ENCODE data around the gene EML4. TPM values are rescaled to one million over a fixed set of nuclear protein-coding genes. Genes with fewer than 3 reads are reported as not detected.

Gene EML4
- polyA plus RNA-seq, 1 of the 3 experiments (the other 2 are of a cell fraction) = 35.0 TPM

DNA sequence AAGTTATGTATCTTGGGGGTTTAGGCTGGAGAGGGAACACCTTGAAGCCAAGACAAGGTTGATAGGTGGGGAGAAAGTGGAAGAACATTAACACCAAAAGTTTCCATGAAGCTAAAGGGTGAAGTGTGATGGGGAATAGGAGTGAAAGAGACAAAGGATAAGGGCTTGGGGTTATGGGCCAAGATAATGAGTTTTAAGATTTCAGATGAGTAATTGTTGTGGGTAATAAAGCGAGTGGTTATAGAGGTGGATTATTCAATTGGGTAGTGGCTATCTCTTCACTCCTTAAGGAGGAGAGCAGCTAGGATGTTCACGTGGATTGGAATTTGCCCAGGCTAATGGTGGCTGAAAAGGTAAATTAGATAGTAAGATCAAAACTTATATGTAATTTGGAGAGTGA lies 29.8 kb downstream of the EML4 start:
- ChIA-PET POLR2A (no interaction called here), CTCF (interaction anchor here (0.6 to 1.9 kb wide), 8 partner anchors 14 to 329 kb away, joined by 3 to 6 read pairs (median 3); no protein-coding TSS in a partner anchor)
- Histone ChIP-seq H3K27ac (ENCODE audit: low read depth in 2 of 2, low read length in 1 of 2) (peak overlapping the region in 1 of 2 experiments; percentile 65; a peak in 2 of 4 replicates), H3K36me3 (replicated peaks in 1 of 2; ENCODE audit: control insufficient read depth in 1 of 2, insufficient read depth in 2 of 2, low read length in 1 of 2) (no peaks in the 10 kb centered on the region), H3K4me3 (ENCODE audit: low read depth in 2 of 2, low read length in 1 of 2) (no peak overlapping the region), H2AFZ (ENCODE audit: low read depth) (no peak overlapping the region), H4K20me1 (ENCODE audit: insufficient read depth) (peaks cover 7% of the 10 kb centered on the region; the same call in 1 of the 2 replicates), H3K79me2 (ENCODE audit: insufficient read depth) (peaks cover 91% of the 10 kb centered on the region), H3K27me3 (ENCODE audit: insufficient read depth) (no peaks in the 10 kb centered on the region), H3F3A (replicated peaks; ENCODE audit: insufficient read depth) (peaks cover 29% of the 10 kb centered on the region), H3K4me1 (ENCODE audit: control insufficient read depth in 1 of 2, insufficient read depth in 2 of 2, low read depth in 1 of 2, low read length in 1 of 2) (peaks cover 22 to 31% of the 10 kb centered on the region in 2 experiments; a peak in 3 of 4 replicates), H3K9me3 (no peaks in the 10 kb centered on the region), H3K9ac (no peak overlapping the region), H3K9me2 (no peaks in the 10 kb centered on the region), H3K4me2 (no peak overlapping the region)
- no peak for TF ChIP-seq POLR2AphosphoS5 (IDR thresholded peaks at IDR 0.05; ENCODE audit: low read depth, low read length)
- TF ChIP-seq, protein P1, sequence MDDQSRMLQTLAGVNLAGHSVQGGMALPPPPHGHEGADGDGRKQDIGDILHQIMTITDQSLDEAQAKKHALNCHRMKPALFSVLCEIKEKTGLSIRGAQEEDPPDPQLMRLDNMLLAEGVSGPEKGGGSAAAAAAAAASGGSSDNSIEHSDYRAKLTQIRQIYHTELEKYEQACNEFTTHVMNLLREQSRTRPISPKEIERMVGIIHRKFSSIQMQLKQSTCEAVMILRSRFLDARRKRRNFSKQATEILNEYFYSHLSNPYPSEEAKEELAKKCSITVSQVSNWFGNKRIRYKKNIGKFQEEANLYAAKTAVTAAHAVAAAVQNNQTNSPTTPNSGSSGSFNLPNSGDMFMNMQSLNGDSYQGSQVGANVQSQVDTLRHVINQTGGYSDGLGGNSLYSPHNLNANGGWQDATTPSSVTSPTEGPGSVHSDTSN (IDR thresholded peaks at IDR 0.05) = no peak
- TF ChIP-seq JUND (IDR thresholded peaks at IDR 0.05) = no peak
- TF ChIP-seq SIN3A (IDR thresholded peaks at IDR 0.05; ENCODE audit: borderline replicate concordance, low read depth, low read length) = no peak
- no peak for TF ChIP-seq MXI1 (IDR thresholded peaks at IDR 0.05; ENCODE audit: low read depth, low read length)
- no peak for TF ChIP-seq RXRA (IDR thresholded peaks at IDR 0.05; ENCODE audit: borderline replicate concordance, low read depth)
- no peak for TF ChIP-seq RFX5 (IDR thresholded peaks at IDR 0.05; ENCODE audit: low read length)
- no peak for TF ChIP-seq TAF1 (IDR thresholded peaks at IDR 0.05; ENCODE audit: borderline replicate concordance, low read depth, low read length)
- TF ChIP-seq FOXJ3 (CRISPR knock-in tag; IDR thresholded peaks at IDR 0.05) = no peak
- TF ChIP-seq, protein P2, sequence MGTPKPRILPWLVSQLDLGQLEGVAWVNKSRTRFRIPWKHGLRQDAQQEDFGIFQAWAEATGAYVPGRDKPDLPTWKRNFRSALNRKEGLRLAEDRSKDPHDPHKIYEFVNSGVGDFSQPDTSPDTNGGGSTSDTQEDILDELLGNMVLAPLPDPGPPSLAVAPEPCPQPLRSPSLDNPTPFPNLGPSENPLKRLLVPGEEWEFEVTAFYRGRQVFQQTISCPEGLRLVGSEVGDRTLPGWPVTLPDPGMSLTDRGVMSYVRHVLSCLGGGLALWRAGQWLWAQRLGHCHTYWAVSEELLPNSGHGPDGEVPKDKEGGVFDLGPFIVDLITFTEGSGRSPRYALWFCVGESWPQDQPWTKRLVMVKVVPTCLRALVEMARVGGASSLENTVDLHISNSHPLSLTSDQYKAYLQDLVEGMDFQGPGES (IDR thresholded peaks at IDR 0.05; ENCODE audit: low read depth, low read length) = no peak
- TF ChIP-seq YY1 (IDR thresholded peaks at IDR 0.05; ENCODE audit: low read depth) = no peak
- TF ChIP-seq ELF1 (IDR thresholded peaks at IDR 0.05) = no peak
- no peak for TF ChIP-seq GABPA (IDR thresholded peaks at IDR 0.05; ENCODE audit: low read depth)
- no peak for TF ChIP-seq GATA2 (CRISPR knock-in tag; IDR thresholded peaks at IDR 0.05)
- DNase-seq = no peak
- WGBS (ENCODE audit: low lambda C conversion rate) = 99% methylated on average over 2 of the region's 2 CpGs

DNA sequence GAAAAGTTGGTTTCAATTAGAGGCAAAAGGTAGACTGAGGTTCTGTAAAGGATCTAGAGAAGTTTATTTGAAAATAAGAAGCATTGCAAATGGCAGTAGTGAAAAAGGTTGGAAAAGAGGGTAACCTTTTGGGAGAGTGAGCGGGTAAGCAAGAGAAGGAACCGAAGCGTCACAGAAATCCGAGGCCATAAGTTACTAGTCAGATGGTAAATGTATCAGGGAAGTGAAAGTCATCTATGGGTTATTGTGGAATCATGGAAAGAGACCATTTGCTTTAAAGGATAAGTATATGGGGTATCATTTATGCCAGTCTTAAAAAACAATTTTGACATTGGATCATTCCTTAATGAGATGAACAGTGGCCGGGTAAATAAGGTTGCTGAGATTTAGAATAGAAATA lies 30.5 kb downstream of the EML4 start:
- CTCF ChIA-PET = interaction anchor here (1.4 to 1.9 kb wide), 4 partner anchors 29 to 113 kb away, joined by 3 to 6 read pairs (median 4); no protein-coding TSS in a partner anchor
- H3K4me1 ChIP-seq (ENCODE audit: control insufficient read depth in 1 of 2, insufficient read depth in 2 of 2, low read depth in 1 of 2, low read length in 1 of 2) = peaks cover 22 to 31% of the 10 kb centered on the region in 2 experiments; a peak in 3 of 4 replicates
- H2AFZ ChIP-seq (ENCODE audit: low read depth) = no peak overlapping the region
- TF ChIP-seq, protein P3, sequence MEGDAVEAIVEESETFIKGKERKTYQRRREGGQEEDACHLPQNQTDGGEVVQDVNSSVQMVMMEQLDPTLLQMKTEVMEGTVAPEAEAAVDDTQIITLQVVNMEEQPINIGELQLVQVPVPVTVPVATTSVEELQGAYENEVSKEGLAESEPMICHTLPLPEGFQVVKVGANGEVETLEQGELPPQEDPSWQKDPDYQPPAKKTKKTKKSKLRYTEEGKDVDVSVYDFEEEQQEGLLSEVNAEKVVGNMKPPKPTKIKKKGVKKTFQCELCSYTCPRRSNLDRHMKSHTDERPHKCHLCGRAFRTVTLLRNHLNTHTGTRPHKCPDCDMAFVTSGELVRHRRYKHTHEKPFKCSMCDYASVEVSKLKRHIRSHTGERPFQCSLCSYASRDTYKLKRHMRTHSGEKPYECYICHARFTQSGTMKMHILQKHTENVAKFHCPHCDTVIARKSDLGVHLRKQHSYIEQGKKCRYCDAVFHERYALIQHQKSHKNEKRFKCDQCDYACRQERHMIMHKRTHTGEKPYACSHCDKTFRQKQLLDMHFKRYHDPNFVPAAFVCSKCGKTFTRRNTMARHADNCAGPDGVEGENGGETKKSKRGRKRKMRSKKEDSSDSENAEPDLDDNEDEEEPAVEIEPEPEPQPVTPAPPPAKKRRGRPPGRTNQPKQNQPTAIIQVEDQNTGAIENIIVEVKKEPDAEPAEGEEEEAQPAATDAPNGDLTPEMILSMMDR (IDR thresholded peaks at IDR 0.05) = no peak
- TF ChIP-seq TEAD4 (IDR thresholded peaks at IDR 0.05; ENCODE audit: borderline replicate concordance, insufficient read depth) (no peak), FOSL2 (IDR thresholded peaks at IDR 0.05; ENCODE audit: borderline replicate concordance, low read depth) (no peak), YY1 (IDR thresholded peaks at IDR 0.05; ENCODE audit: low read depth) (no peak), CHD2 (IDR thresholded peaks at IDR 0.05; ENCODE audit: low read length, partially characterized antibody) (no peak), MXI1 (IDR thresholded peaks at IDR 0.05; ENCODE audit: low read depth, low read length) (no peak), GABPA (IDR thresholded peaks at IDR 0.05; ENCODE audit: low read depth) (no peak), SIN3A (IDR thresholded peaks at IDR 0.05; ENCODE audit: borderline replicate concordance, low read depth, low read length) (no peak), RCOR1 (IDR thresholded peaks at IDR 0.05; ENCODE audit: low read length) (no peak)
- TF ChIP-seq, protein P4, sequence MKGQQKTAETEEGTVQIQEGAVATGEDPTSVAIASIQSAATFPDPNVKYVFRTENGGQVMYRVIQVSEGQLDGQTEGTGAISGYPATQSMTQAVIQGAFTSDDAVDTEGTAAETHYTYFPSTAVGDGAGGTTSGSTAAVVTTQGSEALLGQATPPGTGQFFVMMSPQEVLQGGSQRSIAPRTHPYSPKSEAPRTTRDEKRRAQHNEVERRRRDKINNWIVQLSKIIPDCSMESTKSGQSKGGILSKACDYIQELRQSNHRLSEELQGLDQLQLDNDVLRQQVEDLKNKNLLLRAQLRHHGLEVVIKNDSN (IDR thresholded peaks at IDR 0.05; ENCODE audit: borderline replicate concordance, low read depth) = no peak
- TF ChIP-seq, protein P5, sequence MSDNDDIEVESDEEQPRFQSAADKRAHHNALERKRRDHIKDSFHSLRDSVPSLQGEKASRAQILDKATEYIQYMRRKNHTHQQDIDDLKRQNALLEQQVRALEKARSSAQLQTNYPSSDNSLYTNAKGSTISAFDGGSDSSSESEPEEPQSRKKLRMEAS (IDR thresholded peaks at IDR 0.05; ENCODE audit: low read depth) = no peak
- TF ChIP-seq, protein P2 (IDR thresholded peaks at IDR 0.05; ENCODE audit: low read depth, low read length) = no peak

More for the DNA sequence above, 30.5 kb downstream of the EML4 start:
- Histone ChIP-seq H4K20me1 (ENCODE audit: insufficient read depth) (peaks cover 7% of the 10 kb centered on the region; the same call in 1 of the 2 replicates), H3K79me2 (ENCODE audit: insufficient read depth) (peaks cover 91% of the 10 kb centered on the region), H3K36me3 (replicated peaks in 1 of 2; ENCODE audit: control insufficient read depth in 1 of 2, insufficient read depth in 2 of 2, low read length in 1 of 2) (no peaks in the 10 kb centered on the region), H3F3A (replicated peaks; ENCODE audit: insufficient read depth) (peaks cover 29% of the 10 kb centered on the region), H3K9me2 (no peaks in the 10 kb centered on the region), H3K9me3 (no peaks in the 10 kb centered on the region), H3K27ac (ENCODE audit: low read depth in 2 of 2, low read length in 1 of 2) (peak overlapping the region in 1 of 2 experiments; percentile 65; a peak in 2 of 4 replicates), H3K4me3 (ENCODE audit: low read depth in 2 of 2, low read length in 1 of 2) (no peak overlapping the region), H3K9ac (no peak overlapping the region), H3K27me3 (ENCODE audit: insufficient read depth) (no peaks in the 10 kb centered on the region), H3K4me2 (no peak overlapping the region)
- POLR2A ChIA-PET = no interaction called here
- no peak for DNase-seq
- WGBS (ENCODE audit: low lambda C conversion rate) = 97% methylated on average over 5 of the region's 5 CpGs

Data from SK-N-SH (cell line).